Heart left ventricle (tissue), 16 donors: ENCODE data around the gene INTS13. TPM values are rescaled to one million over a fixed set of nuclear protein-coding genes. Genes with fewer than 3 reads are reported as not detected.
A peak's percentile ranks its signal among the peaks of the same experiment; 100 is the strongest.

Experiments
- ATAC-seq, 4 donors: fragments of 200-7000 bp; cut with Tn5 transposase; one replicate each; pipeline ENCODE4 v1.9.1; 2020 to 2022; ENCODE audit warnings: moderate library complexity in 4 of 4, mild to moderate bottlenecking in 3 of 4, moderate number of reproducible peaks in 1 of 4
- DNase-seq, 5 donors: peaks; one replicate each; pipeline ENCODE4 v3.0.0-alpha.2; 2020
- H3K27ac ChIP-seq, 12 donors: fragments of 200-600 bp; sonication (generic) in 4 of 12; one replicate each; pipeline versions ENCODE4 v1.5.0 to v1.8.0; 2016 to 2022; ENCODE audit warnings: mild to moderate bottlenecking in 2 of 12
- H3K27me3 ChIP-seq, 9 donors: fragments of 200-600 bp; sonication (generic) in 2 of 9; one replicate each; pipeline versions ENCODE4 v1.5.1 to v1.8.0; 2016 to 2022; ENCODE audit warnings: mild to moderate bottlenecking in 3 of 9
- H3K36me3 ChIP-seq, 9 donors: fragments of 200-600 bp; sonication (generic) in 2 of 9; one replicate each; pipeline versions ENCODE4 v1.5.0 to v1.8.0; 2018 to 2022; ENCODE audit warnings: mild to moderate bottlenecking in 2 of 9
- H3K4me1 ChIP-seq, 12 donors: fragments of 200-600 bp; sonication (generic) in 4 of 12; one replicate each; pipeline versions ENCODE4 v1.5.0 to v1.8.0; 2016 to 2022; ENCODE audit warnings: mild to moderate bottlenecking in 3 of 12
- H3K4me3 ChIP-seq, 12 donors: fragments of 200-600 bp; sonication (generic) in 4 of 12; one replicate each; pipeline versions ENCODE4 v1.5.0 to v1.8.0; 2017 to 2022; ENCODE audit warnings: mild to moderate bottlenecking in 9 of 12, moderate library complexity in 4 of 12
- H3K9me3 ChIP-seq, 12 donors: fragments of 200-600 bp; sonication (generic) in 4 of 12; one replicate each; pipeline versions ENCODE4 v1.5.0 to v1.8.0; 2016 to 2022; ENCODE audit warnings: mild to moderate bottlenecking in 1 of 12
- CTCF ChIP-seq, 12 donors: fragments of 200-600 bp; sonication (generic) in 4 of 12; IDR thresholded peaks; one replicate each; pipeline versions ENCODE4 v1.5.0 to v1.8.0; 2018 to 2022; ENCODE audit warnings: antibody characterized with exemption in 12 of 12, mild to moderate bottlenecking in 5 of 12
- POLR2A ChIP-seq, 2 donors: fragments of 450-650 bp; IDR thresholded peaks; one replicate each; pipeline ENCODE4 v1.6.1; 2017; ENCODE audit warnings: antibody characterized with exemption in 2 of 2, mild to moderate bottlenecking in 2 of 2, moderate library complexity in 2 of 2
- WGBS, 4 donors: extraction: QIAGEN DNeasy Blood & Tissue Kit in 2 of 4; methylation state at CpG; one replicate each; pipeline versions ENCODE4 v1.1.5 to v1.1.7; 2013 to 2018; 5-methylcytosine and 5-hydroxymethylcytosine counted together
- intact Hi-C, 10 donors: fragments of 100-400 bp; cut with DNase I; formaldehyde crosslinking; loops; one replicate each; pipeline versions ENCODE4 v1.11.1 to v1.14.2; 2022
- polyA plus RNA-seq, 2 donors: library from polyadenylated mRNA; stranded (reverse); fragments of 200-250 nt; gene quantifications; one replicate each; pipeline ENCODE4 v1.2.3, GENCODE V29; 2013
- total RNA-seq, 9 donors: library from RNA; depleted of rRNA in 2 of 9; stranded (reverse); fragments of >200 nt in 2 of 9; fragmentation: NEBNext Ultra II Directional in 3 of 9; extraction: Animal tissue kit (Norgen Biotek cat#: 25700) in 3 of 9; gene quantifications; one replicate each; pipeline versions ENCODE4 v1.1.0 to v1.2.4, GENCODE V29; 2016 to 2023
- donor health status: ischemic (EF 13 %, LVEDD 7.1; RV severe dilation, severe dysfunction).
- donor health status: healthy with polysubstance abuse.
- donor health status: DM: no; HTN: yes; CAD: no.
- donor health status: DM: no; HTN: no; CAD: no.
- donor health status: ischemic (EF 25% LVEDD 6.9; RV normal size, moderate dysfunction).
- donor health status: ischemic (EF 25% LVEDD 5.7; RV mildly dilated, moderate dysfunction).
- donor health status: healthy.
- donor health status: DM: yes; HTN: yes; CAD: no.
- donor health status: ischemic (EF 35%, LVEDD 5.7; RV mildly dilated, moderate dysfunction).
- donor health status: nonischemic (EF 11% LVEDD 7.7; RV severe dilation, severe dysfunction).
- donor health status: DM: yes; HTN: yes; CAD: no.
- donor health status: PGD.
- donor health status: ischemic (EF 29% LVEDD 5.4; RV normal size, mild dysfunction).
- donor health status: nonischemic (EF 23%, LVEDD 6.1; RV moderate dilation, normal function).

Gene INTS13
- total and polyA plus RNA-seq, 11 donors, result 14.1 to 24.8 (median 19.2) TPM

- peak overlapping the region in 1 of 12 donors; percentile 0 for H3K4me3 ChIP-seq
- H3K27me3 ChIP-seq, result no peaks in the 10 kb centered on the region
- 48 to 55% (median 51%) methylated on average over 1 of the region's 1 CpG for WGBS, 4 donors
- ATAC-seq (peak in 3 of 4 donors; percentile 38 to 68 (median 52)), DNase-seq (peak in 1 of 5 donors; percentile 26)
- H3K27ac ChIP-seq, result peak overlapping the region in 1 of 12 donors; percentile 80
- peaks cover 0 to 8% (median 3%) of the 10 kb centered on the region in 12 donors for H3K9me3 ChIP-seq
- intact Hi-C loops, result no loop called here
- H3K36me3 ChIP-seq, result peaks cover 0 to 38% (median 33%) of the 10 kb centered on the region in 9 donors
- TF ChIP-seq POLR2A (IDR thresholded peaks at IDR 0.05), result no peak
- no peak for TF ChIP-seq CTCF (IDR thresholded peaks at IDR 0.05)
- H3K4me1 ChIP-seq, result peaks cover 0 to 46% (median 7%) of the 10 kb centered on the region in 12 donors
Observed at GRCh38 chr12:26953447-26953846, 15.7 kb upstream of the INTS13 start.

GRCh38 chr12:26948309-26948708, 10.5 kb upstream of the INTS13 start:
- Histone ChIP-seq H3K27me3 (no peaks in the 10 kb centered on the region), H3K9me3 (peaks cover 0 to 42% (median 11%) of the 10 kb centered on the region in 12 donors), H3K4me1 (peaks cover 0 to 40% (median under 1%) of the 10 kb centered on the region in 12 donors), H3K27ac (no peak overlapping the region), H3K4me3 (no peak overlapping the region), H3K36me3 (peaks cover 0 to 5% (median 0%) of the 10 kb centered on the region in 9 donors)
- ATAC-seq (no peak), DNase-seq (no peak)
- no peak for TF ChIP-seq CTCF (IDR thresholded peaks at IDR 0.05)
- no peak for TF ChIP-seq POLR2A (IDR thresholded peaks at IDR 0.05)
- intact Hi-C loops, result loop anchor here in 1 of 10 donors (10.0 kb wide), 1 partner anchor 356 kb away; no protein-coding TSS in a partner anchor
- 91 to 98% (median 94%) methylated on average over 1 of the region's 1 CpG for WGBS, 4 donors

GRCh38 chr12:26941215-26941594, 3.4 kb upstream of the INTS13 start:
- 24 to 44% (median 35%) methylated on average over 1 of the region's 1 CpG for WGBS, 4 donors
- TF ChIP-seq POLR2A (IDR thresholded peaks at IDR 0.05) (no peak), CTCF (IDR thresholded peaks at IDR 0.05) (no peak)
- ATAC-seq (no peak), DNase-seq (no peak)
- Histone ChIP-seq H3K36me3 (no peaks in the 10 kb centered on the region), H3K27ac (peak overlapping the region in 4 of 12 donors; percentile 0 to 66 (median 2)), H3K4me3 (peak overlapping the region in 5 of 12 donors; percentile 8 to 90 (median 73)), H3K4me1 (peaks cover 3 to 65% (median 27%) of the 10 kb centered on the region in 12 donors), H3K9me3 (peaks cover 0 to 20% (median 2%) of the 10 kb centered on the region in 12 donors), H3K27me3 (no peaks in the 10 kb centered on the region)
- intact Hi-C loops, result loop anchor here in 1 of 10 donors (10.0 kb wide), 1 partner anchor 364 kb away; no protein-coding TSS in a partner anchor

- Histone ChIP-seq H3K27me3 (no peaks in the 10 kb centered on the region), H3K36me3 (no peaks in the 10 kb centered on the region), H3K4me3 (peak overlapping the region in 5 of 12 donors; percentile 8 to 90 (median 73)), H3K27ac (peak overlapping the region in 4 of 12 donors; percentile 0 to 66 (median 2)), H3K4me1 (peaks cover 3 to 70% (median 32%) of the 10 kb centered on the region in 12 donors), H3K9me3 (peaks cover 0 to 17% (median 2%) of the 10 kb centered on the region in 12 donors)
- ATAC-seq, result no peak
- TF ChIP-seq POLR2A (IDR thresholded peaks at IDR 0.05) (no peak), CTCF (IDR thresholded peaks at IDR 0.05) (no peak)
- no peak for DNase-seq
- intact Hi-C loops, result loop anchor here in 1 of 10 donors (10.0 kb wide), 1 partner anchor 364 kb away; no protein-coding TSS in a partner anchor
- WGBS, 4 donors, result 72 to 78% (median 75%) methylated on average over 3 of the region's 3 CpGs
Observed at GRCh38 chr12:26940516-26941214, 2.9 kb upstream of the INTS13 start.
